HepG2 (cell line): ENCODE data around the gene SRP68. TPM values are rescaled to one million over a fixed set of nuclear protein-coding genes. Genes with fewer than 3 reads are reported as not detected.

ENCODE experiments used
- ATAC-seq: fragments of 200-7000 bp; cut with Tn5 transposase; 3 replicates; pipeline ENCODE4 v1.9.1; 2020; ENCODE audit warnings: mild to moderate bottlenecking, moderate library complexity
- BruUV-seq: library from RNA; stranded (reverse); fragments of 400-500 nt; replicated peaks from 2 replicates; lab custom pipeline; 2021; lab: Mats Ljungman, UMichigan
- CTCF ChIA-PET: fragments of 300-600 bp; formaldehyde crosslinking; extraction: SDS; loops from one replicate; lab custom pipeline; 2021; ENCODE audit warnings: low total read pairs, inconsistent platforms, low intra/inter-chr PET ratio; lab: Yijun Ruan, JAX
- POLR2A ChIA-PET: fragments of 350-600 bp; sonication (Branson Sonifier 250); formaldehyde crosslinking; loops from one replicate; lab custom pipeline; 2020; ENCODE audit warnings: antibody characterized with exemption, inconsistent platforms; lab: Yijun Ruan, JAX
- DNase-seq: peaks from one replicate; pipeline ENCODE4 v3.0.0-alpha.2; 2015; ENCODE audit warnings: low spot score
- FAIRE-seq: peaks from 3 replicates; lab custom pipeline; 2011; peaks lifted over from hg19 to GRCh38; lab: Jason Lieb, UNC
- H2AFZ ChIP-seq: one replicate; pipeline ENCODE4 v1.6.1; 2011; ENCODE audit warnings: low read length, inconsistent platforms
- H3K27ac ChIP-seq: fragments of 300-600 bp; 3 replicates; pipeline ENCODE4 v1.8.0; 2011; ENCODE audit warnings: mixed run types, mild to moderate bottlenecking, mixed read lengths, low read length, inconsistent platforms; ENCODE audit not compliant: insufficient read depth; ENCODE audit errors: extremely low read length
- H3K27me3 ChIP-seq, 2 experiments: fragments of 200-600 bp in 1 of 2; 2 replicates in 1 of 2; 3 replicates in 1 of 2; pipeline versions ENCODE4 v1.6.0 to v1.8.0; 2011; ENCODE audit warnings: low read length in 2 of 2, mild to moderate bottlenecking in 2 of 2, moderate library complexity in 2 of 2, inconsistent platforms in 1 of 2; ENCODE audit not compliant: insufficient read depth in 2 of 2, control insufficient read depth in 1 of 2
- H3K36me3 ChIP-seq, 2 experiments: fragments of 200-600 bp in 1 of 2; replicated peaks in 1 of 2; 2 replicates in 1 of 2; 3 replicates in 1 of 2; pipeline versions ENCODE4 v1.5.1 to v1.8.0; 2011; ENCODE audit warnings: low read length in 2 of 2, inconsistent platforms in 1 of 2; ENCODE audit not compliant: insufficient read depth in 2 of 2, control insufficient read depth in 1 of 2
- H3K4me1 ChIP-seq: 2 replicates; pipeline ENCODE4 v1.5.1; 2012; ENCODE audit warnings: low read length, inconsistent platforms; ENCODE audit not compliant: insufficient read depth
- H3K4me2 ChIP-seq: 2 replicates; pipeline ENCODE4 v1.6.0; 2011; ENCODE audit warnings: low read depth, low read length, inconsistent platforms
- H3K4me3 ChIP-seq, 3 experiments: fragments of 200-600 bp in 1 of 3; sonication (generic), shearing (Covaris generic) in 1 of 3; replicated peaks in 1 of 3; 2 replicates each; pipeline ENCODE4 v1.5.1; 2011 to 2016; ENCODE audit warnings: low read length in 3 of 3, inconsistent platforms in 2 of 3, low read depth in 2 of 3, mild to moderate bottlenecking in 2 of 3, control low read depth in 1 of 3, mixed read lengths in 1 of 3; ENCODE audit not compliant: insufficient read depth in 1 of 3
- H3K79me2 ChIP-seq: one replicate; pipeline ENCODE4 v1.6.1; 2011; ENCODE audit warnings: low read length, inconsistent platforms; ENCODE audit not compliant: insufficient read depth
- H3K9ac ChIP-seq: 2 replicates; pipeline ENCODE4 v1.6.0; 2011; ENCODE audit warnings: mild to moderate bottlenecking, low read depth, low read length, inconsistent platforms; ENCODE audit not compliant: insufficient read depth
- H3K9me3 ChIP-seq: 2 replicates; pipeline ENCODE4 v1.5.1; 2012; ENCODE audit warnings: mild to moderate bottlenecking, low read length
- H4K20me1 ChIP-seq: 2 replicates; pipeline ENCODE4 v1.6.0; 2011; ENCODE audit warnings: inconsistent platforms, mild to moderate bottlenecking, low read length, moderate library complexity; ENCODE audit not compliant: insufficient read depth
- AKNA ChIP-seq: sonication (generic); formaldehyde crosslinking; IDR thresholded peaks from 2 replicates; pipeline ENCODE4 v1.4.0; 2020; ENCODE audit warnings: missing genetic modification reagents, borderline replicate concordance
- STAT6 ChIP-seq: sonication (generic); formaldehyde crosslinking; IDR thresholded peaks from 2 replicates; pipeline ENCODE4 v1.4.0; 2020; ENCODE audit warnings: missing genetic modification reagents, mild to moderate bottlenecking, borderline replicate concordance
- ZBTB8A ChIP-seq: sonication (generic); formaldehyde crosslinking; IDR thresholded peaks from 2 replicates; pipeline ENCODE4 v1.4.0; 2020; ENCODE audit warnings: mild to moderate bottlenecking, low read depth, missing genetic modification reagents, borderline replicate concordance
- ZHX1 ChIP-seq: sonication (generic); formaldehyde crosslinking; IDR thresholded peaks from 2 replicates; pipeline ENCODE4 v1.8.1; 2022; ENCODE audit warnings: low read depth, mild to moderate bottlenecking, missing genetic modification reagents
- ZNF207 ChIP-seq: fragments of 450-650 bp; IDR thresholded peaks from 2 replicates; pipeline ENCODE4 v1.6.1; 2016; ENCODE audit warnings: antibody characterized with exemption, borderline replicate concordance
- ZNF343 ChIP-seq: sonication (generic); formaldehyde crosslinking; IDR thresholded peaks from 2 replicates; pipeline ENCODE4 v1.4.0; 2020; ENCODE audit warnings: mild to moderate bottlenecking, missing genetic modification reagents
- WGBS: methylation state at CpG from one replicate; pipeline ENCODE4 v1.1.6; 2017; ENCODE audit warnings: low lambda C conversion rate; 5-methylcytosine and 5-hydroxymethylcytosine counted together
- in situ Hi-C: cut with HindIII; loops from 2 replicates; pipeline ENCODE4 v1.10.0; 2017; ENCODE audit warnings: low pct_unique_long_range_greater_than_20kb; ENCODE audit not compliant: extremely low pct_ligation_motif_present
- intact Hi-C: fragments of 100-400 bp; cut with micrococcal nuclease; formaldehyde crosslinking; loops from one replicate; pipeline ENCODE4 v1.10.0; 2022; ENCODE audit not compliant: unreplicated experiment
- polyA plus RNA-seq, 8 experiments: library from polyadenylated mRNA; depleted of rRNA in 3 of 8; stranded (reverse) in 7 of 8; unstranded in 1 of 8; fragments of >200 nt; fragmentation: Illumina TruSeq in 4 of 8; extraction: Trizol in 4 of 8; gene quantifications; 2 replicates each; pipeline versions ENCODE4 v1.2.1 to v1.2.3, GENCODE V29; 2011 to 2016; ENCODE audit warnings: low read depth in 4 of 8, missing spikeins in 1 of 8, mixed read lengths in 1 of 8; ENCODE audit not compliant: insufficient read depth in 1 of 8
- total RNA-seq, 5 experiments: library from RNA; depleted of rRNA; stranded (reverse); fragments of >200 nt; fragmentation: Illumina TruSeq; extraction: Trizol; gene quantifications; 2 replicates each; pipeline ENCODE4 v1.2.3, GENCODE V29; 2016; ENCODE audit warnings: low read depth in 1 of 5

The SRP68 gene
- total and polyA plus RNA-seq, 2 of the 13 experiments (the other 11 are each of a cell fraction or from before 2014, with no cell fraction given), result 39.8 to 74.3 TPM

GRCh38 chr17:76018801-76019200, 53.5 kb downstream of the SRP68 start (continued):
- TF ChIP-seq STAT6 (CRISPR knock-in tag) (no peak), AKNA (CRISPR knock-in tag) (no peak)

- no peaks in the 10 kb centered on the region for H3K79me2 ChIP-seq
- ATAC-seq (no peak), FAIRE-seq (no peak), DNase-seq (no peak)
- no peaks in the 10 kb centered on the region for H4K20me1 ChIP-seq
- intact Hi-C loops (no loop called here), in situ Hi-C loops (no loop called here)
- no peaks in the 10 kb centered on the region for H3K27me3 ChIP-seq
- H3K9ac ChIP-seq, result no peak overlapping the region
- no peak overlapping the region for H2AFZ ChIP-seq
- no TSS peak for BruUV-seq
- CTCF ChIA-PET, result no interaction called here
- peaks cover 1 to 14% of the 10 kb centered on the region in 2 experiments; a peak in 4 of 5 replicates for H3K36me3 ChIP-seq
- peaks cover 5% of the 10 kb centered on the region; the same call in 1 of the 2 replicates for H3K4me1 ChIP-seq
- H3K9me3 ChIP-seq, result no peaks in the 10 kb centered on the region
- no peak overlapping the region for H3K4me3 ChIP-seq
- 96% methylated on average over 11 of the region's 11 CpGs for WGBS
- POLR2A ChIA-PET, result interaction anchor here (2.1 kb wide), 1 partner anchor 11 kb away, joined by 5 read pairs; no protein-coding TSS in a partner anchor
- no peak overlapping the region for H3K4me2 ChIP-seq
- H3K27ac ChIP-seq, result no peak overlapping the region
- TF ChIP-seq ZHX1 (no peak), ZBTB8A (CRISPR knock-in tag) (no peak), ZNF207 (no peak), ZNF343 (no peak)
These were observed 54.0 kb downstream of the SRP68 start for GRCh38 chr17:76018340-76018680.
